SU-DHL-6 (cell line): ENCODE data around the gene CBFA2T3.

Source experiments
- EZH2phosphoT487 ChIP-seq: fragments of 200-600 bp; sonication (generic), shearing (Covaris generic); conservative IDR thresholded peaks from 2 replicates; pipeline ENCODE4 v1.6.1; 2018; ENCODE audit warnings: mild to moderate bottlenecking, antibody characterized with exemption, low read length, moderate library complexity, mixed read lengths
- TF ChIP-seq, protein P1 (sequence below): fragments of 200-600 bp; sonication (generic); IDR thresholded peaks from one replicate; pipeline ENCODE4 v1.5.1; 2017; ENCODE audit warnings: antibody characterized with exemption, mild to moderate bottlenecking, low read length, moderate library complexity; ENCODE audit not compliant: insufficient read depth, poor library complexity, severe bottlenecking

DNA sequence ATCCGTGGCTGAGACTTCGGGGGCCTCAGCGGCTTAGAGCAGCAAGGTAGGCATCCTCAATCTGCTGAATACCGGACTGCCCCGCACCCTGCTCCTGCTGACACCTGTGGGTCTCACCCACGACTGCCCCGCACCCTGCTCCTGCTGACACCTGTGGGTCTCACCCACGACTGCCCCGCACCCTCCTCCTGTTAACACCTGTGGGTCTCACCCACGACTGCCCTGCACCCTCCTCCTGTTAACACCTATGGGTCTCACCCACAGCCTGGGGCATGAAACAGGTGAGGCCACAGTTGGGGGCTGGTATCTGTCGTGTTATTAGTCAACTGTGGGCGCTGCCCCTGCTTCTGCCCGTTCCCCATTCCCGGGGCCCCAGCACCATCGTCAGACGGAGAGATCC, 74.3 kb downstream of the CBFA2T3 start:
- TF ChIP-seq, protein P1, sequence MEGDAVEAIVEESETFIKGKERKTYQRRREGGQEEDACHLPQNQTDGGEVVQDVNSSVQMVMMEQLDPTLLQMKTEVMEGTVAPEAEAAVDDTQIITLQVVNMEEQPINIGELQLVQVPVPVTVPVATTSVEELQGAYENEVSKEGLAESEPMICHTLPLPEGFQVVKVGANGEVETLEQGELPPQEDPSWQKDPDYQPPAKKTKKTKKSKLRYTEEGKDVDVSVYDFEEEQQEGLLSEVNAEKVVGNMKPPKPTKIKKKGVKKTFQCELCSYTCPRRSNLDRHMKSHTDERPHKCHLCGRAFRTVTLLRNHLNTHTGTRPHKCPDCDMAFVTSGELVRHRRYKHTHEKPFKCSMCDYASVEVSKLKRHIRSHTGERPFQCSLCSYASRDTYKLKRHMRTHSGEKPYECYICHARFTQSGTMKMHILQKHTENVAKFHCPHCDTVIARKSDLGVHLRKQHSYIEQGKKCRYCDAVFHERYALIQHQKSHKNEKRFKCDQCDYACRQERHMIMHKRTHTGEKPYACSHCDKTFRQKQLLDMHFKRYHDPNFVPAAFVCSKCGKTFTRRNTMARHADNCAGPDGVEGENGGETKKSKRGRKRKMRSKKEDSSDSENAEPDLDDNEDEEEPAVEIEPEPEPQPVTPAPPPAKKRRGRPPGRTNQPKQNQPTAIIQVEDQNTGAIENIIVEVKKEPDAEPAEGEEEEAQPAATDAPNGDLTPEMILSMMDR, result no peak
- no peak for TF ChIP-seq EZH2phosphoT487
